ENCODE measurements around the gene CELF4.
"Not testable (repeated sequence)": the region's sequence is repeated elsewhere in the genome, so short reads cannot be mapped to it uniquely, and the experiment has no call there.

The CELF4 gene

GRCh38 chr18:37476611-37477295, 88.8 kb downstream of the CELF4 start:
- no peak for TF ChIP-seq ZNF274 (IDR thresholded peaks at IDR 0.05; ENCODE audit: low read depth, low read length)
- no peak overlapping the region for H3K4me3 ChIP-seq (ENCODE audit: low read length)

GRCh38 chr18:37476182-37476581, 89.4 kb downstream of the CELF4 start:
- no peak overlapping the region for H3K4me3 ChIP-seq (ENCODE audit: low read length)
- TF ChIP-seq ZNF274 (IDR thresholded peaks at IDR 0.05; ENCODE audit: low read depth, low read length): no peak

GRCh38 chr18:37473195-37473840, 92.3 kb downstream of the CELF4 start:
- TF ChIP-seq ZNF274 (IDR thresholded peaks at IDR 0.05; ENCODE audit: low read depth, low read length): no peak

GRCh38 chr18:37471637-37472036, 94.0 kb downstream of the CELF4 start:
- TF ChIP-seq ZNF274 (IDR thresholded peaks at IDR 0.05; ENCODE audit: low read depth, low read length): no peak
- no peak overlapping the region for H3K4me3 ChIP-seq (ENCODE audit: low read length)

More at GRCh38 chr18:37473195-37473840, 92.3 kb downstream of the CELF4 start:
- no peak overlapping the region for H3K4me3 ChIP-seq (ENCODE audit: low read length)

- no peak for TF ChIP-seq ZNF274 (IDR thresholded peaks at IDR 0.05; ENCODE audit: low read depth, low read length)
- no peak overlapping the region for H3K4me3 ChIP-seq (ENCODE audit: low read length)
Measured at GRCh38 chr18:37470986-37471385, 94.6 kb downstream of the CELF4 start.

GRCh38 chr18:37467002-37467662, 98.5 kb downstream of the CELF4 start:
- TF ChIP-seq ZNF274 (IDR thresholded peaks at IDR 0.05; ENCODE audit: low read depth, low read length): no peak
- no peak overlapping the region for H3K4me3 ChIP-seq (ENCODE audit: low read length)

GRCh38 chr18:37465958-37466357, 99.6 kb downstream of the CELF4 start:
- TF ChIP-seq ZNF274 (IDR thresholded peaks at IDR 0.05; ENCODE audit: low read depth, low read length): no peak
- no peak overlapping the region for H3K4me3 ChIP-seq (ENCODE audit: low read length)

- TF ChIP-seq ZNF274 (IDR thresholded peaks at IDR 0.05; ENCODE audit: low read depth, low read length): no peak
- no peak overlapping the region for H3K4me3 ChIP-seq (ENCODE audit: low read length)
Measured at GRCh38 chr18:37464257-37464656, 101.3 kb downstream of the CELF4 start.

GRCh38 chr18:37461329-37461728, 104.3 kb downstream of the CELF4 start:
- H3K4me3 ChIP-seq (ENCODE audit: low read length): not testable (repeated sequence)

- no peak overlapping the region for H3K4me3 ChIP-seq (ENCODE audit: low read length)
- TF ChIP-seq ZNF274 (IDR thresholded peaks at IDR 0.05; ENCODE audit: low read depth, low read length): no peak
Measured at GRCh38 chr18:37460604-37461003, 105.0 kb downstream of the CELF4 start.

GRCh38 chr18:37458697-37459096, 106.9 kb downstream of the CELF4 start:
- H3K4me3 ChIP-seq (ENCODE audit: low read length): no peak overlapping the region

GRCh38 chr18:37457753-37458152, 107.8 kb downstream of the CELF4 start:
- TF ChIP-seq ZNF274 (IDR thresholded peaks at IDR 0.05; ENCODE audit: low read depth, low read length): no peak
- H3K4me3 ChIP-seq (ENCODE audit: low read length): no peak overlapping the region

More at GRCh38 chr18:37458697-37459096, 106.9 kb downstream of the CELF4 start:
- no peak for TF ChIP-seq ZNF274 (IDR thresholded peaks at IDR 0.05; ENCODE audit: low read depth, low read length)

GRCh38 chr18:37457341-37457740, 108.3 kb downstream of the CELF4 start:
- no peak overlapping the region for H3K4me3 ChIP-seq (ENCODE audit: low read length)
- TF ChIP-seq ZNF274 (IDR thresholded peaks at IDR 0.05; ENCODE audit: low read depth, low read length): no peak

GRCh38 chr18:37456873-37457272, 108.7 kb downstream of the CELF4 start:
- no peak for TF ChIP-seq ZNF274 (IDR thresholded peaks at IDR 0.05; ENCODE audit: low read depth, low read length)
- no peak overlapping the region for H3K4me3 ChIP-seq (ENCODE audit: low read length)

GRCh38 chr18:37456395-37456794, 109.2 kb downstream of the CELF4 start:
- TF ChIP-seq ZNF274 (IDR thresholded peaks at IDR 0.05; ENCODE audit: low read depth, low read length): no peak
- H3K4me3 ChIP-seq (ENCODE audit: low read length): no peak overlapping the region
